NCI-H1930 (cell line): Measurements from ENCODE around the gene SHROOM2.

Experiments
- DNase-seq, 2 experiments: peaks; one replicate each; lab custom pipeline; 2025; lab: John Stamatoyannopoulos, UW

Gene SHROOM2

GRCh38 chrX:9864011-9864410, 77.8 kb downstream of the SHROOM2 start:
- DNase-seq = no peak

DNA sequence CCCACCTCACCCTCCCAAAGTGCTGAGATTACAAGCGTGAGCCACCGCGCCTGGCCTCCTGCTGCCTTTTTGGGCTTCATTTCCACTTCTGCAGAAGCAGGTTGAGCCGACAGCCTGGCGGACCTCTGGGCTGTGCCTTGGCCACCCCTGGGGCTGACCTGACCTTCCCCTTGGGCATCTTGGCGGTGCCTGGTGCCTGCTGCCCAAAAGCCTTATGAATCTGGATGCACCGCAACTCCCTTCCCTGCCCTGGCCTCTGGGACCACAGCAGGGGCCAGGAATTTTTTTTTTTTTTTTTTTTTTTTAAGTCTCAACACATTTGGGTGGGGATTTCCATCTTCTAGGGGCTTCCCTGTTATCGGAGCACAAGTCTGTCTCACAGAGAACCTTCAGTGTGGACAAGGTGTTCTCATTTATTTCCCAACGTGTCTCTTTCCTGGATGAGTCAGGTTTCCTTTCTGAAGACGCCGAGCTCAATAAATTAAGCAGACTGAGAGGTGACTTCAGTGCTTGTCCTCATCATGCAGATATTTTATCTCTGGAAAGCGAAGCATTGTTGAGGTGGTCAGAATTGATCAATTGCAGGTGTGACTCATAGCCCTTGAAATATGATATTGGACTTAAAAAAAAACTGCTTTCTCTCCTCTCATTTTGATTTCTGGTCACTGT, 79.7 kb downstream of the SHROOM2 start:
- no peak for DNase-seq

GRCh38 chrX:9866633-9867032, 80.4 kb downstream of the SHROOM2 start:
- DNase-seq = no peak

DNA sequence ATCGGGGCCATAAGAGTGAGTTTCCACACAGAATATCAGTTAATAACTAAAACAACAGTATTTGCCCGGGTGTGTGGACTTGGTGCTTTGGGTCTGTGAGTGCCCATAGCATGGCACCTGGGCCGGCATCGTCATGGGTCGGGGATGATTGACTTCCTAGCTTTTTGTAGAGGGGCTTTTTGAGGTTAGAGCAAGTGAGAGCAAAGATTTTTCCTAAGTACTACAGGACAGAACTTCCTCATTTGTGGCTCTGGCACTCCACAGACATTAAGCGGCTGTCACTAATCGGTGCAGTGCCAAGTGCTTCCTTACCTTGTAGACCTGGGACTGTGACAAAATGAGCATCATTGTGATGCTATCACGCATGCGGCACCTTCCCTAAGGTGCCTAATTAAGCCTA, 81.0 kb downstream of the SHROOM2 start:
- DNase-seq = no peak

DNA sequence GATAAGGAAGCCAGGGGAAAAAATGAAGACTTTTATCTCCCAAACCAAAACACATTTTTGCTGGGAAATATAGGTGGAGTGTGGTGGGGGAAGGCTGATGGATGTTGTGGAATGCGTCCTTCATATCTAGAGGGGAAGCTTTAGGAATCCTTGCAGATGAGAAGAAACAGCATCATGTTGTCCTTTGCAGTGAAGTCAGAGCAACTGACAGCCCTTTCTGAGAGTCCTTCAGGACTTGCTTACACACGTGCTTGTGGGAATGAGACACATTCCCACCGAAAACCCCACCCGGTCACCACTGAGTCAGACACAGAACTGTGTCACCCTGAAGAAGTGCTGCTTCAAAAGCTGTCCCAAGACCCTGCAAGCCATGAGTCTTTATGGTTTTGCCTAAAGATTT, 81.5 kb downstream of the SHROOM2 start:
- DNase-seq = no peak

GRCh38 chrX:9871701-9872268, 85.6 kb downstream of the SHROOM2 start:
- no peak for DNase-seq

GRCh38 chrX:9873360-9873759, 87.1 kb downstream of the SHROOM2 start:
- no peak for DNase-seq

GRCh38 chrX:9873952-9874351, 87.7 kb downstream of the SHROOM2 start:
- no peak for DNase-seq

- DNase-seq = no peak
Observed at GRCh38 chrX:9874483-9874882, 88.3 kb downstream of the SHROOM2 start.

GRCh38 chrX:9875801-9876200, 89.6 kb downstream of the SHROOM2 start:
- DNase-seq = no peak

DNA sequence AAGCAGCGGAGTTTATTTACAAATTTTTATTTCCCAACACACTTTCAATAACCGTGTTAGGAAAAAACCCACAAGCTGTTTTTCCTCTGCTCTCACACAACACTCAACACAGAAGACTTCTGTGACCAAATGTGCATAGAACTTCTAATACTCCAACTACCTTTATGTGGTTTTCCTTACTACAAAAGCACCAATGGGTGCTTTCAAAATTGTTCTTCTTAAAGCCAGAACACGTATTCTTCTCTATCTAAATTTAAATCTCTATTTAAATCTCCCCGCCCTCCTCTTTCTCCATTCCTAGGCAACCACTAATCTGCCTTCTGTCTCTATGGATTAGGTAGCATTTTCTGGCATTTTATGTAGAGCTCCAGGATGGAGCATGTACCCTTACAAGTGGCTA, 90.0 kb downstream of the SHROOM2 start:
- no peak for DNase-seq

GRCh38 chrX:9878146-9878820, 92.1 kb downstream of the SHROOM2 start:
- DNase-seq = no peak

DNA sequence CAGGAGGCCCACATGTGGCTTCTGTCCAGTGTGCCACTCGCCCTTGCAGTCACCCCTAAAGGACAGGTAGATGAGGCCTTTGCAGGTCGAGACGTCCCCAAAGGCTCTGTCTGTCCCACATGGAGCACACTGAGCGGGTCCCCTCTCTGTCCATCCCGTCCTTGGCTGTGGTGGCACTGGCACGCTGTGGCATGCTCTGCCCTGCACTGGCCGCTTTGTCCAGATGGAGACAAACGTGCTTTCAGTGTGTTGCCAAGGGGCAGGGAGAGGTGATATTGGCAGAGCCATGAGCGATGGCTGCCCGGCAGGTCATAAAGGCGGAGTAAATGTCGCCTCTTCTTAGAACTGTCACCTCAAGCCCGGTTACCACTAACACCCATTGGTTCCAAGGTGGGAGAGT, 94.0 kb downstream of the SHROOM2 start:
- no peak for DNase-seq

- DNase-seq = no peak
Observed at GRCh38 chrX:9880870-9881269, 94.6 kb downstream of the SHROOM2 start.

DNA sequence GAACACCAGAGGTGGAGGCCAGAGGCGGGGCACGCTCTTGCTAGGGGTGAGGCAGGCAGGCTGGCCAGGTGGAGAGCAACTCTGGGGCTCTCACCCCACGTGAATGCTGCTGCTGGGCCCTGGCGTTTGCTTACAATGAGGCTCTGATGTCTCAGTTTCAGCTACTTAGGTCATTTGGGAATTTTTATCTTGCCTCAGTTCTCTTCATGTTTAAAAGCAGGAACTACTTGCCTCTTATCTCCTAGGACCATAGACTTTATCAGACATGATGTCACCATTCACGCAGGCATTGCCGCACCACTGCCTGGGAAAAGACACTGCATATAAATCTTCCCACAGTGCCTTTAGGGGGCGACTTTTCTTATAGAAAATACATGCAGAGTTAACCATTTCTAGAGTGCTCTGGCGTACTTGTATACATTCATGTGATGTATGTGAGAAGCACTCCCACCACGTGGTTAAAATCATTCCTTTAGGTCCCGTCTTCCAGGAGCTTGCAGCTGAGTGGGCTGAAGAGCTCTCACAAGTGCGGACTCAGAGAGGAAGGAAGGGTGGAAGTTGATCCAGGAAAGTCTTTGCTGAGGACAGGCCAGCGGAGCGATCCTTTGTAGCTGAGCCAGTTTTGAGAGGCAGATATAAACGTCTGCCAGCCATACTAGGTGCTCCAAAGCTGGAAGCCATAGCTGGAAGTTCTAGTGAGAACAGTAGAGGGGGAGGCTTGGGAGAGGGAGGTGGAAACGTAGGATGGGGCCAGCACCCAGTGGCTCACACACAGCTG, 96.6 kb downstream of the SHROOM2 start:
- no peak for DNase-seq

GRCh38 chrX:9884031-9884779, 98.0 kb downstream of the SHROOM2 start:
- DNase-seq = no peak

- peak in 1 of 2 experiments; percentile 27 for DNase-seq
Observed at GRCh38 chrX:9885150-9885549, 98.9 kb downstream of the SHROOM2 start.

DNA sequence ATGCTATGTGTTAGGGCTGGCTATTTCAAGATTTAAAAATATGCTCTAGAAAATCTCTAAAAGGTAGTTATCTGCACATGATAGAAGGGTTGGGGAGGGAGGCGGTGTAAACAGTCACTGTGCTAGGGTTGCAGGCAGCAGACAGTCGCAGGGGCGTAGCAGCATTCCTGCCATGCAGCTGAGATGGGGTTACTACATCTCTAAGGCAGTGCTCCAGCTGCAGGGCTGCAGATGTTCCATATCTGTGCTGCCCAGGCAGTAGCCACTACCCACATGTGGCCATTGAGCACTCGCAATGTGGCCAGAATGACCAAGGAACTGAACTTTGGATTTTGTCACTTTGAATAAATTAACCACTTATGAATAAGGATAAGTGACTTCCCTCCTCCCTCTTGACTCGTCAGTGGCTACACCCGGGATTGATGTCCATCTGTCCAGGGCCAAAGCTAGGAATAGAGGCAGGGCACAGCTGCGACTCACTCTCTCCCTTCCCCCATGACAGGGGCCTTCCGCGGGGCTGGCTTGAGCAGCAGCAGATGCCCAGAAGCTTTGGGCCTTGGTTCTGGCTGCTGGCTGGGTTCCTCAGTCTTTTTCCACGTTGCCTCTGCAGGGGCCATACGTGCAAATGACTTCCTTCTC, 101.5 kb downstream of the SHROOM2 start:
- no peak for DNase-seq

- no peak for DNase-seq
Observed at GRCh38 chrX:9888953-9889470, 102.8 kb downstream of the SHROOM2 start.

DNA sequence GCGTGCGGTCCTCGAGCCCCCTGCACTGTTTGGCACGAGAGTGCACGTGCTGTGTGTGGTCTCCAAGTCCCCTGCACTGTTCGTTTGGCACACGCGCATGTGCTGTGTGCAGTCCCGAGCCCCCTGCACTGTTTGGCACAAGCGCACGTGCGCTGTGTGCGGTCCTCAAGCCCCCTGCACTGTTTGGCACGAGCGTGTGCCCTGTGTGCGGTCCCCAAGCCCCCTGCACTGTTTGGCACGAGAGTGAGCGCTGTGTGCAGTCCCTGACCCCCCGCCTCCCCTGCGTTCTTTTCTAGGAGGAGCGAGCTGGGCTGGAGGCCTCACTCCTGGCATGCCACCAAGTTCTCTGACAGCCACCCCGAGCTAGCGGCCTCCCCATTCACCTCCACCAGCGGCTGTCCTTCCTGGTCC, 104.5 kb downstream of the SHROOM2 start:
- DNase-seq = no peak

GRCh38 chrX:9895225-9895912, 109.1 kb downstream of the SHROOM2 start:
- no peak for DNase-seq
